GM19351 (cell line): ENCODE data around the gene TDG.
"Not testable (repeated sequence)": the region's sequence is repeated elsewhere in the genome, so short reads cannot be mapped to it uniquely, and the experiment has no call there.

Experiments used
- ATAC-seq: cut with Tn5 transposase; IDR thresholded peaks from one replicate; pipeline ENCODE4 v1.9.1; 2021; ENCODE audit warnings: mild to moderate bottlenecking, moderate library complexity; ENCODE audit not compliant: unreplicated experiment

Gene TDG

DNA sequence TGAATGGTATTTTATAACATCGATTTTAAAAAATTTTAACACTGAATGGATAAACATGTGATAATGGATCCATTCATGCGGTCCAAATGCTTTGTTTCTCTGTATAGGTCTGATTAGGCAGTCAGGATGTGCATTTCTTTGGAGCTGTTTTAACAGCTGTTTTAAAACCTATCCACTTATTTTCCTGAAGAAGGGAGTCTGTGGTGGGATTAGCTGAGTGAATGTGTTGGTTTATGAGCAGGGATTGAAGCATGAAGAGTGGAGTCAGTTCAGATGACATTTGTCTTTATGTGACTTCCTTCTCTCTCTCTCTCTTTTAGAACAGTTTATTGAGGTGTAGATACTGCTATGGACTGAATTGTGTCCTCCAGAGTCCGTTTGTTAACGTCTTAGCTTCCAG is 46.7 kb downstream of the TDG start:
- no peak for ATAC-seq

- not testable (repeated sequence) for ATAC-seq
Measured at GRCh38 chr12:104021862-104022261, 56.2 kb downstream of the TDG start.

DNA sequence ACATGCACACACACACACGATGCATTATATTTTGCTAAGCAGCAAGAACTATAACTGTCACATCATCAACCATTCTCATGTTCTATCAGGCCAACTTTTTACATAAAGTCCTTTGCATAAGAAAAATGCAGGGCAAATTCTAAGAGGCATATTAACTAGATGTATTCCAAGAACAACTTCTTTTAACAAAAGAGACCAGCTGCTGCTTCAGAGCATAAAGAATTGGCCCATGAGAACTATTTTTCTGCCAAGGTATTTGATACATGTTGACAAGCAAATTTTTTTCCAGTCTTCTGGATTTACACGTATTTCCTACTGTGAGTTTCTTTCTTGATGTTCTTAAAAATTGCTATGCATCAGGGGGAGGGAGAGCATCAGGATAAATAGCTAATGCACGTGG is 57.1 kb downstream of the TDG start:
- no peak for ATAC-seq

- ATAC-seq: no peak
Measured at GRCh38 chr12:104023710-104024109, 58.0 kb downstream of the TDG start.

- no peak for ATAC-seq
Measured at GRCh38 chr12:104024348-104024747, 58.7 kb downstream of the TDG start.

DNA sequence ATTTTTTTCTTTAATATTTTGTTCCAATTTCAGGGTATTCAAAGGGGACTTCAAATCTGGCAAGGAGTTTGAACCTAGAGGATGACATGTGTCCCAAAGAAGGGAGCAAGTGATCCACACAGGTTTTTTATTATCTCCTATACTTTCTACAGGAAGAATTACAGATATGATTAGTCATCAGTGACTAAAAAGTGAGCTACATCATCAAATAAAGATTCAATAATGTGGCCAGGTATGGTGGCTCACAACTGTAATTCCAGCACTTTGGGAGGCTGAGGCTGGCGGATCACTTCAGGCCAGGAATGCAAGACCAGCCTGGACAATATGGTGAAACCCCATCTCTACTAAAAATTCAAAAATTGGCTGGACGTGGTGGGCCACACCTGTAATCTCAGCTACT is 60.1 kb downstream of the TDG start:
- ATAC-seq: no peak

DNA sequence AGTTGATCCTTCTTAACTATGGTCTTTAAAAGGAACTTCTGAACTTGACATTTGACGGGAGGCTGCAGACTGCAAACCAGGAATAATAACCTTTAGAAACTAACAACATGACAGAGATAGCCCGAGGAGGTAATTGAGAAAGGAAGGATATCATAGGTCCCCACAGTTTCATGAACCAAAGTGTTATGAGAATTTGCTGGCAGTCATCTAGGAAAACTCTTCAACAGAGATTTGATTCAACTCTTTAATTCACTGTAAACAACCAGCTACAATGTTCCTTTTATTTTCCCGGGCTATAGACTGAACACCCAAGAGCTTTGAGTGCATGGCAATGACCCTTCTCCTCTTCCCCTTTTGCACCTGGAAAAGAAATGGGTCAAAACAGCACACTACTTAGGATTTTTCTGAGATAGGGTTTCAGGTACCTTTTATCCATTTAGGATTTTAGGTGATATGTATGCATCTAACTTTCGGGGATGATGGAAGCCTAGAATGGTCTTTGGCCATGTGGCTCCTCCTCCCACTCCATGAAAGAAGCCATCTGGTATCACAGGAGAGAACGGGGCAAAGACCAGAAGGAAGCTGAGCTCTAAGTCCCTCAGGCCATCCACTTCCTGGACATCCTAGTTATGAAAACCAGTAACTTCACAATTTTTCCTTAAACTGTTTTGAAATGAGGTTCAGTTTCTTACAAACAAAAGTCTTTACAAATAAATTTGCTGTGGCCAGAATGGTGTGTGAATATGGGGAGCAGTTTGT is 61.3 kb downstream of the TDG start:
- ATAC-seq: no peak

DNA sequence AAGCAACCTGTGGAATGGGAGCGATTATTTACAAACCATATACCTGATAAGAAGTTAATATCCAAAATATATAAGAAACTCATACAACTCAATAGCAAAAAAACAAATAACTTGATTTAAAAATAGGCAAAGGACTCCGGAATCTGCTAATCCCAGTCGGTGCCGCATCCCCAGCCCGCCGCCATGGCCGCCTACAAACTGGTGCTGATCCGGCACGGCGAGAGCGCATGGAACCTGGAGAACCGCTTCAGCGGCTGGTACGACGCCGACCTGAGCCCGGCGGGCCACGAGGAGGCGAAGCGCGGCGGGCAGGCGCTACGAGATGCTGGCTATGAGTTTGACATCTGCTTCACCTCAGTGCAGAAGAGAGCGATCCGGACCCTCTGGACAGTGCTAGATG is 64.9 kb downstream of the TDG start:
- not testable (repeated sequence) for ATAC-seq

DNA sequence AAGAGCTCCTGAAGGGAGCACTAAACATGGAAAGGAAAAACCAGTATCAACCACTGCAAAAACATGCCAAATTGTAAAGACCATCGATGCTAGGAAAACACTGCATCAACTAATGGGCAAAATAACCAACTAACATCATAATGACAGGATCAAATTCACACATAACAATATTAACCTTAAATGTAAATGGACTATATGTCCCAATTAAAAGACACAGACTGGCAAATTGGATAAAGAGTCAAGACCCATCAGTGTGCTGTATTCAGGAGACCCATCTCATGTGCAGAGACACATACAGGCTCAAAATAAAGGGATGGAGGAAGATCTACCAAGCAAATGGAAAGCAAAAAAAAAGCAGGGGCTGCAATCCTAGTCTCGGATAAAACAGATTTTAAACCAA is 70.5 kb downstream of the TDG start:
- ATAC-seq: not testable (repeated sequence)
